ENCODE data around the gene CTU2. TPM values are rescaled to one million over a fixed set of nuclear protein-coding genes. Genes with fewer than 3 reads are reported as not detected.
"Not testable (repeated sequence)": the region's sequence is repeated elsewhere in the genome, so short reads cannot be mapped to it uniquely, and the experiment has no call there.

The CTU2 gene
- total RNA-seq, 4 donors from 2014 or later = 2.8 to 5.6 (median 4.2) TPM; not detected in 1

DNA sequence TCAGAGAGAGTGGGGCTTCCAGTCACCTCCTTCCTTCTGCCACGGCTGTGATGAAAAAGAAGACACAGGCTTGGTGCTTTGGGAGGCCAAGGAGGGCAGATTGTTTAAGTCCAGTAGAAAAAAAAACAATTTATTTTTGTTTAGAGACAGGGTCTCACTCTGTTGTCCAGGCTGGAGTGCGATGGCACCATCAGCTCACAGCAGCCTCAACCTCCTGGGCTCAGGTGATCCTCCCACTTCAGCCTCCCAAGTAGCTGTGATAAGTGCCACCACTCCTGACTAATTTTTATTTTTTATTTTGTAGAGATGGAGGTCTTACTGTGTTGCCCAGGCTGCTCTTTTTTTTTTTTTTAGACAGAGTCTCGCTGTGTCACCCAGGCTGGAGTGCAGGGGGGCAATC lies 40.7 kb upstream of the CTU2 start:
- no peak for TF ChIP-seq POLR2AphosphoS5 (IDR thresholded peaks at IDR 0.05)
- TF ChIP-seq, protein P1, sequence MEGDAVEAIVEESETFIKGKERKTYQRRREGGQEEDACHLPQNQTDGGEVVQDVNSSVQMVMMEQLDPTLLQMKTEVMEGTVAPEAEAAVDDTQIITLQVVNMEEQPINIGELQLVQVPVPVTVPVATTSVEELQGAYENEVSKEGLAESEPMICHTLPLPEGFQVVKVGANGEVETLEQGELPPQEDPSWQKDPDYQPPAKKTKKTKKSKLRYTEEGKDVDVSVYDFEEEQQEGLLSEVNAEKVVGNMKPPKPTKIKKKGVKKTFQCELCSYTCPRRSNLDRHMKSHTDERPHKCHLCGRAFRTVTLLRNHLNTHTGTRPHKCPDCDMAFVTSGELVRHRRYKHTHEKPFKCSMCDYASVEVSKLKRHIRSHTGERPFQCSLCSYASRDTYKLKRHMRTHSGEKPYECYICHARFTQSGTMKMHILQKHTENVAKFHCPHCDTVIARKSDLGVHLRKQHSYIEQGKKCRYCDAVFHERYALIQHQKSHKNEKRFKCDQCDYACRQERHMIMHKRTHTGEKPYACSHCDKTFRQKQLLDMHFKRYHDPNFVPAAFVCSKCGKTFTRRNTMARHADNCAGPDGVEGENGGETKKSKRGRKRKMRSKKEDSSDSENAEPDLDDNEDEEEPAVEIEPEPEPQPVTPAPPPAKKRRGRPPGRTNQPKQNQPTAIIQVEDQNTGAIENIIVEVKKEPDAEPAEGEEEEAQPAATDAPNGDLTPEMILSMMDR (IDR thresholded peaks at IDR 0.05) = no peak
- no peak for TF ChIP-seq EP300 (IDR thresholded peaks at IDR 0.05; ENCODE audit: low read depth)
- TF ChIP-seq POLR2A (IDR thresholded peaks at IDR 0.05) = no peak
- in situ Hi-C loops (cut with MboI; ENCODE audit: low pct_ligation_motif_present in 1 of 4, low pct_unique_long_range_greater_than_20kb in 1 of 4, low sequenced_read_pairs in 3 of 4) = no loop called here
- DNase-seq = no peak
- H3K36me3 ChIP-seq = no peaks in the 10 kb centered on the region
- 90 to 96% methylated on average over 2 to 3 of the region's 3 CpGs for WGBS, 2 donors (ENCODE audit: low coverage in 1 of 2)
- intact Hi-C loops (cut with DNase I; ENCODE audit: low total_unique reads) = no loop called here
- peaks cover 0 to 18% (median 14%) of the 10 kb centered on the region in 4 donors for H3K4me1 ChIP-seq
- no peaks in the 10 kb centered on the region for H3K9me3 ChIP-seq
- no peak overlapping the region for H3K4me3 ChIP-seq
- no peaks in the 10 kb centered on the region for H3K27me3 ChIP-seq
- no peak overlapping the region for H3K27ac ChIP-seq

DNA sequence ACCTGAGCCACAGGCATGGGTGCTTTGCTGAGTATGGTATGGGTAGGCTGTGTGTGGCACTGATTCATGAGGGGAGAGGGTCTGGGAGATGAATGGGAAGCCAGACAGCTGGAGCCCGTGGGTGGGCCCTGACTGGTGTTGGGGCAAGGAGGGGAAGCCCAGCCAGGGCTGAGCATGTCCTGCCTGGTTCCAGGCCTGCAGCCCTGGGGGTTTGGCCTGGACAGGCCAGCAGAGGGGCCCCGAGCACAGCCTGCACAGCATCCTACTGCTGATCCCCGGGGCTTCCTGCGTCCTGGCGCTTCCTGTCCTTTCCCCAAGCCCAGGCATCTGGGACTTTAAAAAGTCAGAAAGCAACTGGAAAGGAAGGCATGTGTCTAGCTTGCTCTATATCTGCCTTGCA lies 38.8 kb upstream of the CTU2 start:
- H3K4me1 ChIP-seq = peaks cover 0 to 7% (median 6%) of the 10 kb centered on the region in 4 donors
- no peaks in the 10 kb centered on the region for H3K27me3 ChIP-seq
- TF ChIP-seq, protein P1 (IDR thresholded peaks at IDR 0.05) = no peak
- TF ChIP-seq EP300 (IDR thresholded peaks at IDR 0.05; ENCODE audit: low read depth) (no peak), POLR2A (IDR thresholded peaks at IDR 0.05) (no peak), POLR2AphosphoS5 (IDR thresholded peaks at IDR 0.05) (no peak)
- no peak for DNase-seq
- H3K9me3 ChIP-seq = no peaks in the 10 kb centered on the region
- H3K27ac ChIP-seq = no peak overlapping the region
- WGBS, 2 donors (ENCODE audit: low coverage in 1 of 2) = 77% methylated on average over 5 of the region's 5 CpGs; no CpG with 5 or more reads in 1 of the 2 donors
- H3K4me3 ChIP-seq = no peak overlapping the region
- no peaks in the 10 kb centered on the region for H3K36me3 ChIP-seq
- intact Hi-C loops (cut with DNase I; ENCODE audit: low total_unique reads) = no loop called here
- in situ Hi-C loops (cut with MboI; ENCODE audit: low pct_ligation_motif_present in 1 of 4, low pct_unique_long_range_greater_than_20kb in 1 of 4, low sequenced_read_pairs in 3 of 4) = no loop called here

DNA sequence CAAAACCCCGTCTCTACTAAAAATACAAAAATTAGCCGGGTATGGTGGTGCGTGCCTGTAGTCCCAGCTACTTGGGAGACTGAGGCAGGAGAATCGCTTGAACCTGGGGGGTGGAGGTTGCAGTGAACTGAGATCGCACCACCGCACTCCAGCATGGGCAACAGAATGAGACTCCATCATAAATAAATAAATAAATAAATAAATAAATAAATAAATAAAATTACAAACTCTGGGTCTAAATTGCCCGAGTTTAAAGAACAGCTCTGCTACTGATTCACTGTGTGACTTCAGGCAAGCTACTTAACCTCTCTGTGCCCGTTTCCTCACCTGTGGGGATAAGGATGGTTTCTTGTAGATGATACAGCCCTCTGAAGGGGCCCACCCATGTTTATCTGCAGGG lies 36.8 kb upstream of the CTU2 start:
- H3K27ac ChIP-seq; in situ Hi-C loops (cut with MboI; ENCODE audit: low pct_ligation_motif_present in 1 of 4, low pct_unique_long_range_greater_than_20kb in 1 of 4, low sequenced_read_pairs in 3 of 4); H3K9me3 ChIP-seq; H3K27me3 ChIP-seq; H3K36me3 ChIP-seq; intact Hi-C loops (cut with DNase I; ENCODE audit: low total_unique reads); H3K4me3 ChIP-seq; DNase-seq; H3K4me1 ChIP-seq: not testable (repeated sequence)
- WGBS, 2 donors (ENCODE audit: low coverage in 1 of 2) = 87 to 90% methylated on average over 3 to 8 of the region's 8 CpGs

DNA sequence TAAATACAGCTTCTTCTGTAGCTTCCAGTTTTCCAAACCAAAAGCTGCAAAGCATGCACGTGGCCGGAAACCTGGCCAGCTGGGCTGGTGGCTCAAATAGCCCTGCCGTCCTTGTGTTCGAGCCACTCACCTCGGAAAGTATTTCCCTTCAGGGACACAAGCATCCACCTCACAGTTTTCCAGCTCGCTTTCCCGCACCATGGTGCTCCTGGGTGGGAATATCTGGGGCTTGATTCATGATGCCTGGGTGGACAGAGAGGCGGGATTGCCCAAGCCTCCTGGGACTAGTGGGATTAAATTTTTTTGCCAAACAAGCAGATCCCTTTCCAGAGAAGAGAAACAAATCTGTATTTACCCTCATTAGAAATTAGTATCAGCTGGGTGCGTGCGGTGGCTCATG lies 36.3 kb upstream of the CTU2 start:
- Histone ChIP-seq H3K9me3 (no peaks in the 10 kb centered on the region), H3K36me3 (no peaks in the 10 kb centered on the region), H3K27me3 (no peaks in the 10 kb centered on the region), H3K27ac (no peak overlapping the region), H3K4me1 (no peaks in the 10 kb centered on the region), H3K4me3 (no peak overlapping the region)
- TF ChIP-seq, protein P1 (IDR thresholded peaks at IDR 0.05) = no peak
- TF ChIP-seq POLR2A (IDR thresholded peaks at IDR 0.05) (no peak), POLR2AphosphoS5 (IDR thresholded peaks at IDR 0.05) (no peak), EP300 (IDR thresholded peaks at IDR 0.05; ENCODE audit: low read depth) (no peak)
- in situ Hi-C loops (cut with MboI; ENCODE audit: low pct_ligation_motif_present in 1 of 4, low pct_unique_long_range_greater_than_20kb in 1 of 4, low sequenced_read_pairs in 3 of 4) (no loop called here), intact Hi-C loops (cut with DNase I; ENCODE audit: low total_unique reads) (no loop called here)
- 60 to 86% methylated on average over 1 to 10 of the region's 10 CpGs for WGBS, 2 donors (ENCODE audit: low coverage in 1 of 2)
- no peak for DNase-seq

DNA sequence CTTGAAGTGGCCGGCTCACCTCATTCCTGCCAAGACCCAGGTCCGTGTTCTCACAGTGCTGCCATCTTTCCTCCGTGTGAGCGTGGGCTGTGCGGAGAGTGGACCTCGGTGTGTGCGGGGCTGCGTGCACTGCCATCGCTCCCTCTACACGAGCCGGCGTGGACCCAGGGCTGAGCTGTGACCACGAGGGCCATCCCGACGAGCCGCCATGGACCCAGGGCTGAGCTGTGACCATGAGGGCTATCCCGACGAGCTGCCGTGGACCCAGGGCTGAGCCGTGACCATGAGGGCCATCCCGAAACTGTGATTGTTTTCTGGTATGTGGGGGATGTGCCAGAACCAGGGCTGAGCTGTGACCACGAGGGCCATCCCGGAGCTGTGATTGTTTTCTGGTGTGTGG lies 34.5 kb upstream of the CTU2 start:
- DNase-seq = no peak
- intact Hi-C loops (cut with DNase I; ENCODE audit: low total_unique reads) = no loop called here
- no peak for TF ChIP-seq EP300 (IDR thresholded peaks at IDR 0.05; ENCODE audit: low read depth)
- TF ChIP-seq POLR2AphosphoS5 (IDR thresholded peaks at IDR 0.05) = no peak
- no peak for TF ChIP-seq POLR2A (IDR thresholded peaks at IDR 0.05)
- TF ChIP-seq, protein P1 (IDR thresholded peaks at IDR 0.05) = no peak
- Histone ChIP-seq H3K36me3 (no peaks in the 10 kb centered on the region), H3K27me3 (no peaks in the 10 kb centered on the region), H3K4me1 (no peaks in the 10 kb centered on the region), H3K27ac (no peak overlapping the region), H3K4me3 (no peak overlapping the region), H3K9me3 (no peaks in the 10 kb centered on the region)
- 93% methylated on average over 23 of the region's 23 CpGs; no CpG with 5 or more reads in 1 of the 2 donors for WGBS, 2 donors (ENCODE audit: low coverage in 1 of 2)
- in situ Hi-C loops (cut with MboI; ENCODE audit: low pct_ligation_motif_present in 1 of 4, low pct_unique_long_range_greater_than_20kb in 1 of 4, low sequenced_read_pairs in 3 of 4) = no loop called here

All from transverse colon (tissue), 4 donors.